HepG2 (cell line): Measurements from ENCODE around the gene FBXO24. TPM values are rescaled to one million over a fixed set of nuclear protein-coding genes. Genes with fewer than 3 reads are reported as not detected.

ENCODE experiments used
- ATM ChIP-seq: fragments of 450-650 bp; IDR thresholded peaks from 2 replicates; pipeline ENCODE4 v1.7.1; 2017; ENCODE audit warnings: mild to moderate bottlenecking, borderline replicate concordance
- DMAP1 ChIP-seq: IDR thresholded peaks from 2 replicates; pipeline ENCODE4 v1.6.1; 2016
- ETV6 ChIP-seq: sonication (generic); formaldehyde crosslinking; conservative IDR thresholded peaks from 2 replicates; pipeline ENCODE4 v1.4.0; 2020; ENCODE audit warnings: missing genetic modification reagents
- GATAD1 ChIP-seq: IDR thresholded peaks from 2 replicates; pipeline ENCODE4 v1.6.1; 2016; ENCODE audit warnings: missing genetic modification reagents, missing compliant biosample characterization
- HNF4A ChIP-seq: sonication (generic); formaldehyde crosslinking; IDR thresholded peaks from 2 replicates; pipeline ENCODE4 v1.4.0; 2020; ENCODE audit warnings: missing genetic modification reagents
- KLF12 ChIP-seq: sonication (generic); formaldehyde crosslinking; IDR thresholded peaks from 2 replicates; pipeline ENCODE4 v1.4.0; 2020; ENCODE audit warnings: missing genetic modification reagents, borderline replicate concordance
- NFAT5 ChIP-seq: sonication (generic); formaldehyde crosslinking; IDR thresholded peaks from 2 replicates; pipeline ENCODE4 v1.4.0; 2020; ENCODE audit warnings: missing genetic modification reagents
- POGZ ChIP-seq: sonication (generic); formaldehyde crosslinking; IDR thresholded peaks from 2 replicates; pipeline ENCODE4 v1.4.0; 2020; ENCODE audit warnings: mild to moderate bottlenecking, missing genetic modification reagents
- PREB ChIP-seq: sonication (generic); formaldehyde crosslinking; IDR thresholded peaks from 2 replicates; pipeline ENCODE4 v1.4.0; 2020; ENCODE audit warnings: missing genetic modification reagents
- SAFB2 ChIP-seq: sonication (generic); formaldehyde crosslinking; IDR thresholded peaks from 2 replicates; pipeline ENCODE4 v1.5.1; 2020; ENCODE audit warnings: missing genetic modification reagents, low read depth, mild to moderate bottlenecking, borderline replicate concordance
- SOX6 ChIP-seq, 2 experiments: fragments of 450-650 bp in 1 of 2; sonication (generic) in 1 of 2; formaldehyde crosslinking in 1 of 2; IDR thresholded peaks; 2 replicates each; pipeline versions ENCODE4 v1.4.0 to v1.6.1; 2017 to 2020; ENCODE audit warnings: antibody characterized with exemption in 1 of 2, mild to moderate bottlenecking in 1 of 2, missing genetic modification reagents in 1 of 2
- TOE1 ChIP-seq: sonication (generic); formaldehyde crosslinking; IDR thresholded peaks from 2 replicates; pipeline ENCODE4 v1.4.0; 2020; ENCODE audit warnings: mild to moderate bottlenecking, missing genetic modification reagents
- ZNF225 ChIP-seq: sonication (generic); formaldehyde crosslinking; IDR thresholded peaks from 2 replicates; pipeline ENCODE4 v1.4.0; 2020; ENCODE audit warnings: mild to moderate bottlenecking, missing genetic modification reagents
- ZNF30 ChIP-seq: sonication (generic); formaldehyde crosslinking; IDR thresholded peaks from 2 replicates; pipeline ENCODE4 v1.5.0; 2020; ENCODE audit warnings: mild to moderate bottlenecking, missing genetic modification reagents
- ZNF691 ChIP-seq: sonication (generic); formaldehyde crosslinking; IDR thresholded peaks from 2 replicates; pipeline ENCODE4 v1.4.0; 2020; ENCODE audit warnings: missing genetic modification reagents, low read depth, mild to moderate bottlenecking, borderline replicate concordance
- ZNF883 ChIP-seq: sonication (generic); formaldehyde crosslinking; IDR thresholded peaks from 2 replicates; pipeline ENCODE4 v1.5.1; 2020; ENCODE audit warnings: mild to moderate bottlenecking, missing genetic modification reagents; ENCODE audit errors: not compliant biosample characterization
- polyA plus RNA-seq, 8 experiments: library from polyadenylated mRNA; depleted of rRNA in 3 of 8; stranded (reverse) in 7 of 8; unstranded in 1 of 8; fragments of >200 nt; fragmentation: Illumina TruSeq in 4 of 8; extraction: Trizol in 4 of 8; gene quantifications; 2 replicates each; pipeline versions ENCODE4 v1.2.1 to v1.2.3, GENCODE V29; 2011 to 2016; ENCODE audit warnings: low read depth in 4 of 8, missing spikeins in 1 of 8, mixed read lengths in 1 of 8; ENCODE audit not compliant: insufficient read depth in 1 of 8
- total RNA-seq, 5 experiments: library from RNA; depleted of rRNA; stranded (reverse); fragments of >200 nt; fragmentation: Illumina TruSeq; extraction: Trizol; gene quantifications; 2 replicates each; pipeline ENCODE4 v1.2.3, GENCODE V29; 2016; ENCODE audit warnings: low read depth in 1 of 5
- TF ChIP-seq, protein P1 (sequence below): sonication (generic); formaldehyde crosslinking; IDR thresholded peaks from 2 replicates; pipeline ENCODE4 v1.8.1; 2022; ENCODE audit warnings: low read depth, mild to moderate bottlenecking, missing genetic modification reagents
- TF ChIP-seq, protein P2 (sequence below): sonication (generic); formaldehyde crosslinking; IDR thresholded peaks from 2 replicates; pipeline ENCODE4 v1.8.1; 2023; ENCODE audit warnings: mild to moderate bottlenecking, inconsistent platforms, moderate library complexity, missing genetic modification reagents, borderline replicate concordance

The FBXO24 gene
- total and polyA plus RNA-seq, 2 of the 13 experiments (the other 11 are each of a cell fraction or from before 2014, with no cell fraction given): 0.20 to 0.55 TPM

DNA sequence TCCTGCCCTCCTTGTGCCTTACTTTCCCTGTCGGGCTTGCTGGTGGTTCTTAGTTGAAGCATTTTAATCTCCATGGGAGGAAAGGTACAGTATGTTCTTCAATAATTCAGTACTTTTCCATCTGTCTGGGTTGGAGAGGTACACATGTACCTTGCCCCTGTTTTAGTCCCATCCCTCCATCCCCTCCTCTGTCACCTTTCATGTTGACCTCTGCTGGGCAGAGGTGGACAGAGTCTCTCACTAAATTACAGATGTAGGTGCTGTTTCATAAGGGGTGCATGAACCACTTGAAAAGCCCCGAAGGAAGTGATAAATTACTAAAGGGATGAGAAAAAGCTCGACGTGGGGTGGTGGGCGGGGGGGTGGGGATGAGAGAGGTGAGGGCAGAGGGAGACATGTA, 41.7 kb upstream of the FBXO24 start (continued):
- TF ChIP-seq PREB (no peak), SOX6 (IDR thresholded peaks at IDR 0.05) (no peak), SOX6 (CRISPR knock-in tag; IDR thresholded peaks at IDR 0.05) (no peak), POGZ (CRISPR knock-in tag) (no peak), ZNF225 (no peak), SAFB2 (CRISPR knock-in tag) (no peak), DMAP1 (peak; percentile 50; the same call in 1 of the 2 replicates), ZNF691 (no peak), ZNF883 (no peak), KLF12 (CRISPR knock-in tag) (no peak), ETV6 (CRISPR knock-in tag) (no peak), NFAT5 (CRISPR knock-in tag) (no peak), GATAD1 (CRISPR knock-in tag) (no peak), ZNF30 (CRISPR knock-in tag) (no peak), TOE1 (CRISPR knock-in tag) (no peak), ATM (no peak), HNF4A (CRISPR knock-in tag) (peak; percentile 86)
- TF ChIP-seq, protein P1, sequence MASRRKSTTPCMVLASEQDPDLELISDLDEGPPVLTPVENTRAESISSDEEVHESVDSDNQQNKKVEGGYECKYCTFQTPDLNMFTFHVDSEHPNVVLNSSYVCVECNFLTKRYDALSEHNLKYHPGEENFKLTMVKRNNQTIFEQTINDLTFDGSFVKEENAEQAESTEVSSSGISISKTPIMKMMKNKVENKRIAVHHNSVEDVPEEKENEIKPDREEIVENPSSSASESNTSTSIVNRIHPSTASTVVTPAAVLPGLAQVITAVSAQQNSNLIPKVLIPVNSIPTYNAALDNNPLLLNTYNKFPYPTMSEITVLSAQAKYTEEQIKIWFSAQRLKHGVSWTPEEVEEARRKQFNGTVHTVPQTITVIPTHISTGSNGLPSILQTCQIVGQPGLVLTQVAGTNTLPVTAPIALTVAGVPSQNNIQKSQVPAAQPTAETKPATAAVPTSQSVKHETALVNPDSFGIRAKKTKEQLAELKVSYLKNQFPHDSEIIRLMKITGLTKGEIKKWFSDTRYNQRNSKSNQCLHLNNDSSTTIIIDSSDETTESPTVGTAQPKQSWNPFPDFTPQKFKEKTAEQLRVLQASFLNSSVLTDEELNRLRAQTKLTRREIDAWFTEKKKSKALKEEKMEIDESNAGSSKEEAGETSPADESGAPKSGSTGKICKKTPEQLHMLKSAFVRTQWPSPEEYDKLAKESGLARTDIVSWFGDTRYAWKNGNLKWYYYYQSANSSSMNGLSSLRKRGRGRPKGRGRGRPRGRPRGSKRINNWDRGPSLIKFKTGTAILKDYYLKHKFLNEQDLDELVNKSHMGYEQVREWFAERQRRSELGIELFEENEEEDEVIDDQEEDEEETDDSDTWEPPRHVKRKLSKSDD (CRISPR knock-in tag): no peak
- TF ChIP-seq, protein P2, sequence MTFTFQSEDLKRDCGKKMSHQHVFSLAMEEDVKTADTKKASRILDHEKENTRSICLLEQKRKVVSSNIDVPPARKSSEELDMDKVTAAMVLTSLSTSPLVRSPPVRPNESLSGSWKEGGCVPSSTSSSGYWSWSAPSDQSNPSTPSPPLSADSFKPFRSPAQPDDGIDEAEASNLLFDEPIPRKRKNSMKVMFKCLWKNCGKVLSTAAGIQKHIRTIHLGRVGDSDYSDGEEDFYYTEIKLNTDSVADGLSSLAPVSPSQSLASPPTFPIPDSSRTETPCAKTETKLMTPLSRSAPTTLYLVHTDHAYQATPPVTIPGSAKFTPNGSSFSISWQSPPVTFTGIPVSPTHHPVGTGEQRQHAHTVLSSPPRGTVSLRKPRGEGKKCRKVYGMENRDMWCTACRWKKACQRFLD (CRISPR knock-in tag): no peak
